ENCODE results near the gene TIGD1. TPM values are rescaled to one million over a fixed set of nuclear protein-coding genes. Genes with fewer than 3 reads are reported as not detected.

The TIGD1 gene
- total RNA-seq = 1 to 10 TPM; 9.2 to 9.4 TPM
- polyA plus RNA-seq (ENCODE audit: insufficient read depth, low read depth, low replicate concordance) = 6.8 TPM
- long read RNA-seq, donor 1, partial matches to known transcripts = 0 of 4 reads
- long read RNA-seq, donor 1, other reads (novel, unspliced or antisense) = 0 of 4 reads
- long read RNA-seq, donor 2, partial matches to known transcripts = 0 of 2 reads
- long read RNA-seq, donor 2, other reads (novel, unspliced or antisense) = 0 of 2 reads

DNA sequence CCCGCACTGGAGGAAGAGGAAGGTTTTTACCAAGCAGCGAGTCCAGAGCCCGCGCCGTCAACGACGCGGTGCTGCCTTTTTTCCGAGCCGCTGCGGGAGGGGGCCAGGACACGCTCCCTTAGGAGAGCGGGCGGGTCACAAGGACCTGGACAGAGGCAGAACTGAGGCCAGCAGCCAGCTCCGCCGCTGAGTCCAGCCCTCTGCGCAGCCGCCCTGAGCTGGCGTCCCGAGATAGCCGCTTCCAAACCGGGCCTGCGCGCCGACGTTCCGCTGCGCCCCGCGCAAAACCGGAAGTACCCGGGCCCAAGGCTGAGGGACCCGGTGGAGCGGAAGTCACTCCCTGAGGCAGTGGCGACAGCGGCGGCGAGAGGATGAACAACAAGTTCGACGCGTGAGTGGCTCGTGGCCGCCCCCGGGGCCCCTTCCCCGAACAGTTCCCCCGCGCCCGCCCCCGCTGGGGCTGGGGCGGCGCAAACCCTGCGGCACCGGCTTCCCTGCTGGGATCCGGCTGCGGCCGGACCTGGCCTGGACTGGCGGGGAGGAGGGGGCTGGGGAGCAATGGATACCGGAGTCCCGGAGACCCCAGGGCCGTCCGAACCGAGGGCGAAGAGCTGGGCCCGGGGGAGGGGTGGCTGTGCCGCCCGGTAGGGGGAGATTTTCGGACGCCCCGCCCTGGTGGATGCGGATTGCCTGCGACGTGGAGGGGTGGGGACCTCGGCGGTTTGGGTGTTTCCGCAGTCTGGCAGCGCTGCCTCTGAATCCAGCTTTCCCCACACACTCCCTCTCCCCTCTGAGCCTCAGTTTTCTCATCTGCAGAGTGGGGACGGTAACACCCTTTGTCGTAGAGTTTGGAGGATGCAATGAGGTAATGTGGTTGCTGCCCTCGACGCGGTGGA lies at the start of gene TIGD1, which contains the start of gene EIF4E2:
Gene TIGD1, minus strand, starts transcription at position 204 of the 896 bp plus-strand sequence. CDS start 675 bp downstream, outside the sequence.
Gene EIF4E2, plus strand, starts transcription at position 336 of the 896 bp plus-strand sequence. Its CDS starts 36 bp downstream, at position 372.
- 0% methylated on average over 18 to 81 of the region's 81 CpGs for WGBS, 2 donors

GRCh38 chr2:232598293-232598692 lies 47.9 kb upstream of the TIGD1 start:
- Histone ChIP-seq H3K4me3 (no peak overlapping the region), H3K27ac (no peak overlapping the region), H3K36me3 (ENCODE audit: low read depth, missing control alignments) (no peaks in the 10 kb centered on the region), H3K27me3 (no peaks in the 10 kb centered on the region), H3K4me1 (no peaks in the 10 kb centered on the region), H3K9me3 (no peaks in the 10 kb centered on the region)
- no peak for TF ChIP-seq POLR2A (IDR thresholded peaks at IDR 0.05)
- TF ChIP-seq, protein P1, sequence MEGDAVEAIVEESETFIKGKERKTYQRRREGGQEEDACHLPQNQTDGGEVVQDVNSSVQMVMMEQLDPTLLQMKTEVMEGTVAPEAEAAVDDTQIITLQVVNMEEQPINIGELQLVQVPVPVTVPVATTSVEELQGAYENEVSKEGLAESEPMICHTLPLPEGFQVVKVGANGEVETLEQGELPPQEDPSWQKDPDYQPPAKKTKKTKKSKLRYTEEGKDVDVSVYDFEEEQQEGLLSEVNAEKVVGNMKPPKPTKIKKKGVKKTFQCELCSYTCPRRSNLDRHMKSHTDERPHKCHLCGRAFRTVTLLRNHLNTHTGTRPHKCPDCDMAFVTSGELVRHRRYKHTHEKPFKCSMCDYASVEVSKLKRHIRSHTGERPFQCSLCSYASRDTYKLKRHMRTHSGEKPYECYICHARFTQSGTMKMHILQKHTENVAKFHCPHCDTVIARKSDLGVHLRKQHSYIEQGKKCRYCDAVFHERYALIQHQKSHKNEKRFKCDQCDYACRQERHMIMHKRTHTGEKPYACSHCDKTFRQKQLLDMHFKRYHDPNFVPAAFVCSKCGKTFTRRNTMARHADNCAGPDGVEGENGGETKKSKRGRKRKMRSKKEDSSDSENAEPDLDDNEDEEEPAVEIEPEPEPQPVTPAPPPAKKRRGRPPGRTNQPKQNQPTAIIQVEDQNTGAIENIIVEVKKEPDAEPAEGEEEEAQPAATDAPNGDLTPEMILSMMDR (IDR thresholded peaks at IDR 0.05) = no peak
- WGBS, 2 donors = 92 to 100% methylated on average over 4 of the region's 4 CpGs
- DNase-seq = no peak
- intact Hi-C loops (cut with DNase I; ENCODE audit: low total_unique reads) = no loop called here

More for the DNA sequence above, at the start of gene TIGD1, which contains the start of gene EIF4E2:
- intact Hi-C loops (cut with DNase I; ENCODE audit: low total_unique reads) = no loop called here
- Histone ChIP-seq H3K27me3 (no peaks in the 10 kb centered on the region), H3K36me3 (ENCODE audit: low read depth, missing control alignments) (no peaks in the 10 kb centered on the region), H3K9me3 (no peaks in the 10 kb centered on the region), H3K4me3 (peak within 1 kb of the TSS; percentile 84 to 94), H3K27ac (peak within 1 kb of the TSS; percentile 92 to 98), H3K4me1 (peaks cover 9% of the 10 kb centered on the region)
- peak; percentile 94 for DNase-seq
- TF ChIP-seq POLR2A (IDR thresholded peaks at IDR 0.05) = peak; percentile 52
- TF ChIP-seq, protein P1 (IDR thresholded peaks at IDR 0.05) = peak in 1 of 3 experiments; percentile 30

GRCh38 chr2:232597362-232598079 lies 47.2 kb upstream of the TIGD1 start:
- no peak for TF ChIP-seq POLR2A (IDR thresholded peaks at IDR 0.05)
- TF ChIP-seq, protein P1 (IDR thresholded peaks at IDR 0.05) = no peak
- H3K4me3 ChIP-seq = no peak overlapping the region
- H3K27ac ChIP-seq = no peak overlapping the region
- H3K27me3 ChIP-seq = no peaks in the 10 kb centered on the region
- H3K36me3 ChIP-seq (ENCODE audit: low read depth, missing control alignments) = no peaks in the 10 kb centered on the region
- 84 to 94% methylated on average over 7 of the region's 7 CpGs for WGBS, 2 donors
- no peaks in the 10 kb centered on the region for H3K9me3 ChIP-seq
- intact Hi-C loops (cut with DNase I; ENCODE audit: low total_unique reads) = no loop called here
- DNase-seq = no peak
- no peaks in the 10 kb centered on the region for H3K4me1 ChIP-seq

- Histone ChIP-seq H3K9me3 (no peaks in the 10 kb centered on the region), H3K4me3 (no peak overlapping the region), H3K36me3 (ENCODE audit: low read depth, missing control alignments) (no peaks in the 10 kb centered on the region), H3K27me3 (no peaks in the 10 kb centered on the region), H3K4me1 (no peaks in the 10 kb centered on the region), H3K27ac (no peak overlapping the region)
- no peak for DNase-seq
- 78 to 85% methylated on average over 7 of the region's 7 CpGs for WGBS, 2 donors
- TF ChIP-seq, protein P1 (IDR thresholded peaks at IDR 0.05) = no peak
- TF ChIP-seq POLR2A (IDR thresholded peaks at IDR 0.05) = no peak
- intact Hi-C loops (cut with DNase I; ENCODE audit: low total_unique reads) = no loop called here
Measured at GRCh38 chr2:232593982-232594381, 43.6 kb upstream of the TIGD1 start.
